ENCODE measurements around the gene RASD2.

The RASD2 gene

GRCh38 chr22:35601743-35602615 lies 61.3 kb downstream of the RASD2 start:
- H3K4me3 ChIP-seq (ENCODE audit: low read depth, low read length), result no peak overlapping the region
- ChIA-PET CTCF (interaction anchor here (0.9 to 1.5 kb wide), 2 partner anchors 11 to 172 kb away, joined by 5 to 6 read pairs; no protein-coding TSS in a partner anchor), POLR2A (no interaction called here)
- no peak for TF ChIP-seq CTCF (IDR thresholded peaks at IDR 0.05; ENCODE audit: insufficient read depth, low read length, missing control alignments)
- peak; percentile 26 for DNase-seq (ENCODE audit: low read depth, low spot score)

Data from AG04449 (cell line).